ENCODE results near the gene HS6ST1. TPM values are rescaled to one million over a fixed set of nuclear protein-coding genes. Genes with fewer than 3 reads are reported as not detected.

The HS6ST1 gene
- total RNA-seq, 1 experiment from 2014 or later, result 20.3 TPM

DNA sequence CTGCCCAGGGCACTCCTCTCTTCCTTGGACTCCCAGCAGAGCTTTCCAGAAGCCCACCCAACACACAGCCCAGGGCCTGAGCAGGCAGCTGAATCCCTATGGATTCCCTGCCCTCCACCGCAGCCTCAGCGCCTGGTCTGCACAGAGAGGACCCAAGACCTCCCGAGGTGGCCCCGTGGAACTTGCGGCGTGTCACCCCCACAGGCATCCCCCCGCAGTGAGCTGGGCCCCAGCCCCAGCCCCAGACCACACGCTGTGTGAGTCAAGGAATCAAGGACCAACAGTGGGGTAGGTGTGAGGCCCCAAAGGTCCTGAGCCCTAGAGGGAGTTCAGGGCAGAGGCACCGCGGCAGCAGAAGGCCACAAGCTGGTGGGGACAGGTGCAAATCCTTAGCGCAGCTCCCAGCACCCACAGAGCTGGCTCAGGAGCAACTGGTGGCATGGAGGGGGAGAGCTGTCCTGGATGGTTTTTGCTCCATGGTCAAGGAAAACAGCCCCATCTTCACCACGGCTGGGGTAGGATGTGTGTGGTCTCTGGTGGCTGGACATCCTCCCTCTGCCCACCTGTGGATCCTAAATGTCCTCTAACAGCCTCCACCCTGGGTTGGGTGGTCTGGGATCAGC, 8.5 kb downstream of the HS6ST1 start:
- no peak for DNase-seq (ENCODE audit: low spot score)

DNA sequence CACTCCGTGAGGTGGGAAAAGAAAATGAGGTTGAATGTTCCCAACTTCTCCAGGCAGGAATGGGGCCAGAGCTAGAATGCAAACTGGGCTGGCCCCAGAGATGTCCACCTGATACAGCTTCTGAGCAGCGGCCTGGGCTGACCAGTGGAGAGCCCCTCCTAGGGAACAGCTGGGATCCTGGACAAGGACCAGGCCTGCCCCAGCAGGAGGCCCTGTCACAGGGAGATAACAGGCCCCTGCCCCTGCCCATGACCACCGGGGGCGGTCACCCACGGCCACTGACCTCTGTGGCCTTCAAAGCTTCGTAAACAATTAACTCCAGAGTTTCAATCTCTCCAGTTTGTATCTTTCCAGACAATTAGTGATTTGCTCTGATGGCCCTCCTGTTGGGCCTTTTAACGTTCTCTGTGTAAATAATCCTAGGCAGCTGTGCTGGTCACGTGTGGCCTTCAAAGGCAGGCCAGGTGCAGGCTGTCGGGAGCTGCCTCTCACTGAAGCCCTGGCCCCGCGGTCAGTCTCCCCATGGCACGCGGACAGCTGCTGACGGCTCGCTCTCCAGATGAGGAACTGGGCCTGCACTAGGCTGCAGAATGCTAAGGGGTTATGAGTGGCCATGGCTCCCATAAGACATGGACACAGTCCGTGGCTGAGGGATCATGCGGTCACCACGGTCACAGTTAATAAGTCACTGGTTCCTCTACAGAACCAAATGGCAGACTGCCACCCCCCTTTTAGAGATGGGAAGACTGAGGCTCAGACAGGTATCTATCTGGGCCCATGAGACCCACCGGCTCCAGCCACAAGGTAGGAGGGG, 9.2 kb downstream of the HS6ST1 start:
- peak; percentile 66 for DNase-seq (ENCODE audit: low spot score)

DNA sequence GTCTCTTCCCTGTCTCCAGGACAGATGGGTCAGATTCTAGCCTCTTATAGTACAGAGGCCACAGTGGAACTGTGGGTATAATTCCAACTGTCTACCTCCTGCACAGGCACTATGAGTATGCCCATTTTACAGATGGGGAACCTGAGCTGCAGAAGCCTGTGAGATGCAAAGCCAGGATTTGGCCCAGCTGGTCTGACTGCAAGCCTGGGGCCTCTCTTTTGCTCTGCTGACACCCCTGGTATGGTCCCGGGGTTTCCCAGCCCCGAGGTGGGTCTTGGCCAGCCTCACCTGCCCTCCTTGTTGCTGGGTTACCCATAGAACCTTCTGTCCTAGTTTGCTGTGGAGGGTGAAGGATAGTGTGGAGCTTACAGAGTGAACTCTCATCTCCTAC, 9.8 kb downstream of the HS6ST1 start:
- no peak for DNase-seq (ENCODE audit: low spot score)

DNA sequence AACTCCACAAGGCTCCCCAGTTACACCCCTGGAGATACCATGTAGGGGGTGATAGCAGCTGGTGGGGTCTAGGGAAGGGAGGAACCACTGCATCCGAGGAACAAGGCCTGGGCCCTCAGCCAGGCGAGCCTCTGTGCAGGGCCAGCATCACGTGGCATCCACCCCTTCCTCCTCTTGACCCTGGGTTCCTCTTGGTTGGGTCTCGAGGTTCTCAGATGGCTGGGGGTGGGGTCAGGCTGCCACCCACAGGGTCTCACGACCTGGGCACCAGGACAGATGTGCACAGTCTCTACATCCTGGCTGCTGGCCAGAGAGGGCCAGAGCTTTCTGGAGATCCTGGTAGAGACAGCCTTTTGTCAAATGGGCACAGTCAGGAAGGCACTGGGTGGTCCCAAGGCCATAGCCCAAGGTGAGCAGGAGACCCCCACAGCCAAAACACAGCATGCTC, 10.4 kb downstream of the HS6ST1 start:
- DNase-seq (ENCODE audit: low spot score), result no peak

GRCh38 chr2:128307595-128307994, 11.1 kb downstream of the HS6ST1 start:
- DNase-seq (ENCODE audit: low spot score), result no peak

DNA sequence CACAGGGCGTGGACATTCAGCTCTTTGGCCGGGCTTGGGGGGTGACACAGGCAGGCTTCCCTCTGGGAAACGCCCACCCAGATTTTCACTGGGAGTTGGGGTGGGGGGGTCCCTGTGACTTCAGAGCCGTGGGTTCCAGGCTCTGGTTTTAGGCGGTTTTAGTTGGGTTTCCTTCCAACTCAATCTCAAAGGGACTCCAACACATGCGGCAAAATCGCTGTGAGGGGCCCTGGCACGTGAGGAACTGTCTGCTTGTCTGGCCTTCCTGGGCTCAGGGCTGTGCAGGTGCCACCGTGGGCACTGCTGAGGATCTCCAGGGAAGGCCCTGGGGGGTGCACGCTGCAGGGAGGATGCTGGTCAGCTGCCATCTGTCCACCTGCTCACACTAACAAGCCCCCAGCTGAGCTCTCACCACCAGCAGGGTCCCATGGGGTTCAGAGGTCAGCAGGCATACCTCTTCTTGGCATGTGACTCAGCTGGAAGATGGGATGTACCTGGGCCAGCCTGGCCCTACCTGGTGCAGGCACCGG, 11.7 kb downstream of the HS6ST1 start:
- no peak for DNase-seq (ENCODE audit: low spot score)

GRCh38 chr2:128306081-128306930, 12.4 kb downstream of the HS6ST1 start:
- DNase-seq (ENCODE audit: low spot score), result peak; percentile 99

- peak; percentile 65 for DNase-seq (ENCODE audit: low spot score)
These were observed 13.1 kb downstream of the HS6ST1 start for GRCh38 chr2:128305555-128306080.

- DNase-seq (ENCODE audit: low spot score), result peak; percentile 98
These were observed 13.7 kb downstream of the HS6ST1 start for GRCh38 chr2:128304715-128305554.

GRCh38 chr2:128304330-128304714, 14.3 kb downstream of the HS6ST1 start:
- DNase-seq (ENCODE audit: low spot score), result no peak

- DNase-seq (ENCODE audit: low spot score), result no peak
These were observed 14.8 kb downstream of the HS6ST1 start for GRCh38 chr2:128303911-128304310.

GRCh38 chr2:128303095-128303791, 15.4 kb downstream of the HS6ST1 start:
- no peak for DNase-seq (ENCODE audit: low spot score)

- no peak for DNase-seq (ENCODE audit: low spot score)
These were observed 16.0 kb downstream of the HS6ST1 start for GRCh38 chr2:128302744-128303067.

- DNase-seq (ENCODE audit: low spot score), result no peak
These were observed 16.5 kb downstream of the HS6ST1 start for GRCh38 chr2:128302011-128302743.

GRCh38 chr2:128301501-128301966, 17.1 kb downstream of the HS6ST1 start:
- DNase-seq (ENCODE audit: low spot score), result peak; percentile 85

DNA sequence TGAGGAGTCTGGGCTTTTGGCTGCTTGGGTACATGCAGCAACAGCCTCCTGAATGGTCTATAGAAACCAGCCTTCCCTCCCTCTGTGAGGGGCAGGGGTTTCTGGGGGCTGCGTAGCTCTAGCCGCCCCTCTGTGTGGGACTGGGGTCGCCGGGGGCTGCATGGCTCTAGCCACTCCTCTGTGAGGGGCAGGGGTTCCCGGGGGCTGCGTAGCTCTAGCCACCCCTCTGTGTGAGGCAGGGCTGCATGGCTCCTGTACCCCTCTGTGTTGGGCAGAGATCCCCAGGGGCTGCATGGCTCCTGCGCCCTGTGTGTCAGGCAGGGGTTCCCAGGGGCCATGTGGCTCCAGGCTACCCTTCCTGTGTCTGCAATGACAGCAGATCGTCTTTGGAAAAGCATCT, 17.6 kb downstream of the HS6ST1 start:
- no peak for DNase-seq (ENCODE audit: low spot score)

- no peak for DNase-seq (ENCODE audit: low spot score)
These were observed 18.3 kb downstream of the HS6ST1 start for GRCh38 chr2:128300151-128301020.

DNA sequence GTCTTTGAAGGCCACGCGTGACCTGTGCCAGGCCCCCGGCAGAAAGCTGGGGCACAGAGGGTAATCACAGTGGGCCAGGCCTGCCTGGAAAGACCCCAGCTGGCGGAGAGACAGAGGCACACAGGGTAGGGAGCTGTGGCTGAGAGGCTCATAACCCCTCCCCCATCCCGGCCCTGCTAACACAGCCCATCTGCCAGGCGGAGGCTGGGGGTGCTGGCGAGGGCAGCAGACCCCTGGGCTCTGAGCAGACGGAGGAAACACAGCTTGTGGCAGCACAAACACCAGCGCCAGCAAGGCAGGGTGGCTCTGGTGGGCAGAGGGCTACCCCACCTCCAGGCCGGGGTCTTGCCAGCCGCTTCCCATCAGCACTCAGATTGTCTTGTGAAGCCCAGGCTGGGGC, 19.0 kb downstream of the HS6ST1 start:
- DNase-seq (ENCODE audit: low spot score), result no peak

Data from H4 (cell line).